Measurements from ENCODE around the gene MUC4.

DNA sequence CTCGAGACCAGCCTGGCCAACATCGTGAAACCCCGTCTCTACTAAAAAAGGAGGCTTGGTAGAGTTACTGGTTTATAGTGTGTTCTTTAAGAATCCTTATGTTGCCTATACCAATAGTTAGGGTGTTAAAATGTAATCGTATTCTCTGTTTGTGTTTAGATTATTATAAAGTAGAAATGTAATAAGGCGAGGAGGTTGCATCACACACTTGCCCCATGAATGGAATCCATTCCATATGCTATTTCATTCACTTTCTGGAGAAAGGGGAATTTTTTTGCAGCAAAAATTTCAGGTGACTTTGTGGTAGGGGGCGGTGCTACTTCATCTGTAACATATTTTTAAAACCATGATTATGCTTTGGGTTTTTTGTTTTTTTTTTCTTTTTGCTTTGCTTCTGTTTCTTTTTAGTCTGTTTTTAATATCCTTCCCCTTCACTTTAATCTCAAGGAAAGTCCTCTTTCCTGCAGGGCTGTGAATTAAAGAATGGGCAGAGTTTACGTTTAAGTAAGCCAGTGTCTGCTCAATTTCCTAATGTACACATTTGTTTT, 33.0 kb upstream of the MUC4 start:
- TF ChIP-seq, protein P1, sequence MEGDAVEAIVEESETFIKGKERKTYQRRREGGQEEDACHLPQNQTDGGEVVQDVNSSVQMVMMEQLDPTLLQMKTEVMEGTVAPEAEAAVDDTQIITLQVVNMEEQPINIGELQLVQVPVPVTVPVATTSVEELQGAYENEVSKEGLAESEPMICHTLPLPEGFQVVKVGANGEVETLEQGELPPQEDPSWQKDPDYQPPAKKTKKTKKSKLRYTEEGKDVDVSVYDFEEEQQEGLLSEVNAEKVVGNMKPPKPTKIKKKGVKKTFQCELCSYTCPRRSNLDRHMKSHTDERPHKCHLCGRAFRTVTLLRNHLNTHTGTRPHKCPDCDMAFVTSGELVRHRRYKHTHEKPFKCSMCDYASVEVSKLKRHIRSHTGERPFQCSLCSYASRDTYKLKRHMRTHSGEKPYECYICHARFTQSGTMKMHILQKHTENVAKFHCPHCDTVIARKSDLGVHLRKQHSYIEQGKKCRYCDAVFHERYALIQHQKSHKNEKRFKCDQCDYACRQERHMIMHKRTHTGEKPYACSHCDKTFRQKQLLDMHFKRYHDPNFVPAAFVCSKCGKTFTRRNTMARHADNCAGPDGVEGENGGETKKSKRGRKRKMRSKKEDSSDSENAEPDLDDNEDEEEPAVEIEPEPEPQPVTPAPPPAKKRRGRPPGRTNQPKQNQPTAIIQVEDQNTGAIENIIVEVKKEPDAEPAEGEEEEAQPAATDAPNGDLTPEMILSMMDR (IDR thresholded peaks at IDR 0.05), result no peak
- TF ChIP-seq POLR2A (IDR thresholded peaks at IDR 0.05), result no peak

Measured in body of pancreas (tissue), 4 donors.